Stimulated activated CD4-positive, alpha-beta T cell treated with anti-CD3 and anti-CD28 coated beads, Interleukin-15, amount 100 ng/mL, for 48 hours (primary cell): Measurements from ENCODE around the gene TMEM82.

ENCODE experiments used
- DNase-seq, 2 donors: peaks; one replicate each; pipeline ENCODE4 v3.0.0-alpha.2; 2020; ENCODE audit warnings: low read depth in 2 of 2

Gene TMEM82

GRCh38 chr1:15736038-15736891 lies 6.0 kb upstream of the TMEM82 start, which contains the start of gene SLC25A34:
SLC25A34 (plus strand) TSS chr1:15736258; CDS start chr1:15736486, 228 bp downstream.
- DNase-seq: no peak

DNA sequence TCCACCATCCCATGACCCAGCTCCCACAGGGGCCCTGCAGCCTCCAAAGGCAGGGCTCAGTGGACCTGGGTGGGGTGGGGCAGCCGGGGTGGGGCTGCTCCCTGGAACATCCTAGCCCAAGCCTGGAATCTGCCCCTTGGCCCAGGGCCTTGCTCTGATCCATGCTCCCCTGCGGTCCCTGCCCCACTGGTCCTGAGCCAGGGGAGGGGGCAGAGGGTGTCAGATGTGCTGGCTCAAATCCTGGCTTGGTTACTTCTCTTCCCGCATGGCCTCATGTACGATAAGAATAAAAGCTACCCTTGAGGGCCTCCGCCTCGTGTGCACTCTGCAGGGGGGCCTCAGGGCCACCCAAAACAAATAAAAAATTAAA lies 5.4 kb upstream of the TMEM82 start:
- DNase-seq: no peak

DNA sequence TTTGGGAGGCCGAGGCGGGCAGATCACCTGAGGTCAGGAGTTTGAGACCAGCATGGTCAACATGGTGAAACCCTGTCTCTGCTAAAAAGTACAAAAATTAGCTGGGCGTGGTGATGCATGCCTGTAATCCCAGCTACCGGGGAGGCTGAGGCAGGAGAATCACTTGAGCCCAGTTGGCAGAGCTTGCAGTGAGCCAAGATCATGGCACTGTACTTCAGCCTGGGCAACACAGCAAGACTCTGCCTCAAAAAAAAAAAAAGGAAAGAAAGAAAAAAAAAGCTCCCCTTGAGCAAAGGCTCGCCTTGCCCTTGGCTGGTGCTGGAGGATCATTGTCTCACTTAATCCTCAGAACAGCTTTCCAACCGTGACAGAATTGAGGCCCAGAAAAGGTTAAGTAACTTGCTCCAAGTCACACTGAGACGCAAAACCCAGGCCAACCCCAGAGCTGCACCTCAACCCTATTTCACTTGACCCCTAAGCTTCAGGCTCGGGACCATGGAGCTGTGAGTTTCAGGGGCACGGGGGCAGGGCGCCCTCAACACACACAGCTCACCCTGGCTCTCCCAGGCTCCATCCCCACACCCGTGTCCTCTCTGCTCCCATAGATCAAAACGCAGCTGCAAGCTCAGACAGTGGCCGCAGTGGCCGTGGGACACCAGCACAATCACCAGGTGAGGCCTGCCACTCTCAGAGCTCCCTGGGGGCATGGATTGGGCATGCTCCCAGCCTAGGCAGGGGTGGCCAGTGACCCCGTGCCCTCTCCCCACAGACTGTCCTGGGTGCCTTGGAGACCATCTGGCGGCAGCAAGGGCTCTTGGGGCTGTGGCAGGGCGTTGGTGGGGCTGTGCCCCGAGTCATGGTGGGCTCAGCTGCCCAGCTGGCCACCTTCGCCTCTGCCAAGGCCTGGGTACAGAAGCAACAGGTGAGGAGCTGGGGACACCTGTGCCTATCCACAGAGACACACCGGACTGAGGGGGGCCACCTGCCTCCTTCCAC lies 4.7 kb upstream of the TMEM82 start:
- no peak for DNase-seq

- DNase-seq: no peak
Measured at GRCh38 chr1:15738416-15739113, 3.7 kb upstream of the TMEM82 start.

DNA sequence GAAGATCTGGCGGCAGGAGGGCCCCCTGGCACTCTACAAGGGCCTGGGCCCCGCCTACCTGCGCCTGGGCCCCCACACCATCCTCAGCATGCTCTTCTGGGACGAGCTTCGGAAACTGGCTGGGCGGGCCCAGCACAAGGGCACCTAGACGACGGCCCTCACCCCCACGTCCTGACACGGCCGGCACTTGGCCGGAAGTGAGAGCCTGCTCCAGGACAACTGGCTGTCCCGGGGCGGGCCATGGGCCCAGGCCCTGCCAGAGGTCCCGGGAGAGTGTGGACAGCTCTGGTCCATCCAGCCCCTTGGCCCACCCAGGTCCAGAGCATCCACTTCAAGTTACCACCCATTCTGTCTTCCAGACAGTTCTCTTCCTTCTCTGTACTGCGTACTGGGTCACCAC lies 3.0 kb upstream of the TMEM82 start:
- DNase-seq: no peak

GRCh38 chr1:15739745-15740144 lies 2.6 kb upstream of the TMEM82 start:
- no peak for DNase-seq

GRCh38 chr1:15740924-15741850 lies 1.1 kb upstream of the TMEM82 start:
- DNase-seq: peak; percentile 44 to 60

- no peak for DNase-seq
Measured at GRCh38 chr1:15744122-15744679, 1.9 kb downstream of the TMEM82 start.

DNA sequence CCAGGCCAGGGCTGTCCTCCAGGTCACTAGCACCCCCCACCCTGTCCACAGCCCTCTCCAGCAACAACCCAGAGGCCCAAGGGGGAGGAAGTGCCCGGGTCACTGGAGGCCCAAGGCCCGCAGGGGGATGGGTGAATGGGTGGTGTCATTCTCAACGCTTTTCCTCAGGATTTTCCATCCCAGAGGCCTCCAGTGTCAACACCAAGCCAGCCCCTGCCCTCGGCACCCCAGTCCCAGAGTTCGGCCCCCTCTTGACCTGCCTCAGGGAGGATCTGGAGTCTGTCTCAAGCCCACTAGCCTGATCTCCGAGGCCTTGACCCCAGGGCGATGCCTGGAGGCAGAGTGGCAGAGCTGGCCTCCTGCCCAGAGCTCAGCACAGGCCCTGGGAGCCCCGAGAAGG lies 5.1 kb downstream of the TMEM82 start:
- no peak for DNase-seq

- no peak for DNase-seq
Measured at GRCh38 chr1:15748264-15748663, 6.0 kb downstream of the TMEM82 start.

GRCh38 chr1:15748690-15749398 lies 6.5 kb downstream of the TMEM82 start:
- DNase-seq: no peak

DNA sequence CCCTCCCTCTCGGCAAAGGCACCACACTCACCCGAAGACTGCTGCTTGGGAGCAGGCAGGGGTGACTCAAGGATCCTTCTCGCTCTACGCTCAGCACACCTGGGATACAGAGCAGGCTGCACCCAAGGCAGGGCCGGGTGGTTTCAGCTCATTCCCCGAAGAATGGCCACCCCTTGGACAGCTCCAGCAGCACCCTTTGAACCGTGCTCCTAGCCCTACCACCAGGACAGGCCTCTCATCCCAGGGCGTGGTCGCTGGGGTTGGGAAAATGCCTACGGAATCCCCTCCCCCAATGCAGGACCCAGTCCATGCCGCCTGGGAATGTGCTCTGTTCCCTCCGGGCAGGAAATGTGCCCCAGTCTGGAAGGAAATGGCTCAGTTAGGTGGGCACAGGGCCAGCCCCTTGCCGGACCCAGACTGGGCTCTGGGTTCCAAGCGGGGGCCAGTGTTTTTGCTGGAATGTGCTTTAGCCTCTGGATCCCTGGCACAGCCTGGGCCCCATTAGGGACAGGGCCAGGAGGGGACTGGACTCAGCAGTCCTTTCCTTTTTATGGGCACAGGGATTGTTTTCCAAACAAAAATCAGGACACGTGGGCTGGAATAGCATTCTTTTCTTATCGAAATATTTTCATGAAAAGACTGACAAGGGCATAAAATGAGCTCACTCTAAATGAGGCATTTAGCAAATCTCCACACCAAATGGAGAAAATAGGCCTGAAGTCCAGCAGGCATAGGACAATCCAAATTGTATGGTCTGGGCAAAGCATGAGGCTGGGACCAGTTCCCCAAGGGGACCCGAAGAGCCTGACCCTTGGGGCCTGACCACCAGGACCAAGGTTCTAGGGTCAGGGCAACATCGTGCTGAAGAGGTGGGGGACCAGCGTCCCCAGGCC lies 7.3 kb downstream of the TMEM82 start:
- no peak for DNase-seq

GRCh38 chr1:15750924-15751323 lies 8.6 kb downstream of the TMEM82 start:
- no peak for DNase-seq

DNA sequence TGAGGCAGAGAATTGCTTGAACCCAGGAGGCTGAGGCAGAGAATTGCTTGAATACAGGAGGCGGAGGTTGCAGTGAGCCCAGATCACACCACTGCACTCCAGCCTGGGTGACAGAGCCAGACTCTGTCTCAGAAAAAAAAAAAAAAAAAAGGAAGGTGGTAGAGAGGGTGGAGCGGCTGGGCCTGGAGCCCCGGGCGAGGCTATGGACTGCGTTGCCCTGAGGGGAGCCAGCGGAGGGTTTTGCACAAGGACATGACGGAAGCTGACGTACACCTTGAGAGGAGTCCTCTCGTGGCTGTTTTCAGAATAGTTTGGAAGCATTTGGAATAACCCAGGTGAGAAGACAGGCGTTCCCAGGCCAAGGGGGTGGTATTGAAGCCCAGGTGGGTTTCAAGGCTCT lies 9.4 kb downstream of the TMEM82 start:
- no peak for DNase-seq

DNA sequence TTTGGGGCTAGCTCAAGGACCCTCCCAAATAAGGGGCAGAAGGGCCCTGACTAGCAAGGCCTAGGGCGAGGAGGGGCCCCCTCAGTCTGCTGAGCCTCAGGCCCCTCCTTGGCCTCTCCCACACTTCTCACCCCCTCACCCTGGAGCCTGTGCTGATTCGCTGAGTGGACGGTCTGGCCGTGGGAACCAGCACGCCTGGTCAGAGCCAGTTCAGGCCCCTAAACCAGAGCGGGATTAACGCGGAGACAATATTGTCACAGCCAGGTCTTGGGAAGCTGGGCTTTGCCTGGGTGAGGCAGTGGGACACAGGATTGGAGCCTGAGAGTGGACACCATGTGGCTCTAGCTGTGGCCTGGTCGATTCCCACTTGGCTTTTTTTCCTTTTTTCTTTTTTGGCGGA lies 11.5 kb downstream of the TMEM82 start:
- DNase-seq: no peak

- no peak for DNase-seq
Measured at GRCh38 chr1:15755021-15755645, 12.8 kb downstream of the TMEM82 start.

DNA sequence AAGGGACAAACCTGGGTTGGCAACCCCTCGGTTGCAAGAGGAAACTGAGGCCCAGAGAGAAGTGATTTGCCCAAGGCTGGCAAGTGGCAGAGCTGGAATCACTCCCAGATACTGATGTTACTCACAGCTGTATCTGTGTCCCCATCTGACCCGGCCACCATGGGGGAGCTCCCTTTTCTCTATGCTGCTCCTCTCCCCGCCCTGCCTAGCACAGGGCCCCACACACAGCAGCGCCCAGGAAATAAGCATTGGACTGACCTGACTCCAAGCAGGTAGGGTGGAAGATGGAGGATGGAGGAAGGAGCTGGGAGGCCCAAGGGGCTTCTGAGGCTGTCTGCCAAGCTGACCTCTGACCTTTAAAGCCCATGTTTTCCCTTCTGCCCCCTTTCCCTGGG lies 13.3 kb downstream of the TMEM82 start:
- no peak for DNase-seq
